DMS153 treated with DMSO at 0.1 percent for 48 hours (cell line): ENCODE data around the gene SBNO2.

Source experiments
- DNase-seq: peaks from one replicate; lab custom pipeline; 2025; ENCODE audit not compliant: unreplicated experiment; lab: John Stamatoyannopoulos, UW

The SBNO2 gene

DNA sequence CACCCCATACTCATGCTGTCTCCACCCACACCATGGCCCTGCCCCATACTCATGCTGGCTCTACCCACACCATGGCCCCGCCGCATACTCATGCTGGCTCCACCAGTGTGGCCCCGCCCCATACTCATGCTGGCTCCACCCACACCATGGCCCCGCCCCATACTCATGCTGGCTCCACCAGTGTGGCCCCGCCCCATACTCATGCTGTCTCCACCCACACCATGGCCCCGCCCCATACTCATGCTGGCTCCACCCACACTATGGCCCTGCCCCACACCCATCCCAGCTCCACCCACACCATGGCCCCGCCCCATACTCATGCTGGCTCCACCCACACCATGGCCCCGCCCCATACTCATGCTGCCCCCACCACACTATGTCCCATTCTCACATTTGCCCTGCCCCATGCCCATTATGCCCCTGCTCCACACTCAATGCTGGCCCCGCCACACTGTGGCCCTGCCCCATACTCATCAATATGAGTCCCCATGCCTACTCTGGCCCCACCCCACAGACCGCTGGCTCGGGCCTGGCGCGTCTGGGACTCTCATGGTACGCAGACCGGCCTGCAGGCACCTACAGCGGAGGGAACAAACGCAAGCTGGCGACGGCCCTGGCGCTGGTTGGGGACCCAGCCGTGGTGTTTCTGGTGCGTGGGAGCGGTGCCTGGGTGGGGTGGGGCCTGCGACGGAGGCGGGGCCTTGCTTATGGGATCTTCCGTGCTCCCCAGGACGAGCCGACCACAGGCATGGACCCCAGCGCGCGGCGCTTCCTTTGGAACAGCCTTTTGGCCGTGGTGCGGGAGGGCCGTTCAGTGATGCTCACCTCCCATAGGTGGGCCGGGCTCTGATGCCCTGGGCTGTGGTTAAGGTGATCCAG, 110.8 kb downstream of the SBNO2 start:
- DNase-seq: no peak

DNA sequence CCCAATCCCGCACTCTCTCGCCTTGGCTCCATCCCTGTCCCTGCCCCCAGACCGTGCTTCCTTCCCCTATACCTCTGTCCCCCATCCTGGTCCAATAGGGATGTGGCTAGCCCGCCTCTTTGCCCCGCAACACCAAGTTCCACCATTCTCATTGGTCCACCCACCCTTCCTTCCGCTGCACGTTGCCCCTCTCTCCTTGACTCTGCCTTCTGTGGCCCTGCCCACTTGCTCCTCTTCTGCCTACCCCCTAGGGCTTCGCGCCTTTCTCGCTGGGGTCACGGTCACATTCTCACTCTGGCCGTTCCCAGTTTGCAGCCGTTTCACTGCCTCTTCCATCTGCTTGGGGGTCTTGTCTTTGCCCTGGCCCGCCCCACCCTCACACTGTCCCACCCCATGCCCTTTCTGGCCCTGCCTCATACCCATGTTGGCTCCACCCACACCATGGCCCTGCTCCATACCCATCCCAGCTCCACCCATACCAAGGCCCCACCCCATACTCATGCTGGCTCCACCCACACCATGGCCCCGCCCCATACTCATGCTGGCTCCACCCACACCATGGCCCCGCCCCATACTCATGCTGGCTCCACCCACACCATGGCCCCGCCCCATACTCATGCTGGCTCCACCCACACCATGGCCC, 111.6 kb downstream of the SBNO2 start:
- DNase-seq: no peak

DNA sequence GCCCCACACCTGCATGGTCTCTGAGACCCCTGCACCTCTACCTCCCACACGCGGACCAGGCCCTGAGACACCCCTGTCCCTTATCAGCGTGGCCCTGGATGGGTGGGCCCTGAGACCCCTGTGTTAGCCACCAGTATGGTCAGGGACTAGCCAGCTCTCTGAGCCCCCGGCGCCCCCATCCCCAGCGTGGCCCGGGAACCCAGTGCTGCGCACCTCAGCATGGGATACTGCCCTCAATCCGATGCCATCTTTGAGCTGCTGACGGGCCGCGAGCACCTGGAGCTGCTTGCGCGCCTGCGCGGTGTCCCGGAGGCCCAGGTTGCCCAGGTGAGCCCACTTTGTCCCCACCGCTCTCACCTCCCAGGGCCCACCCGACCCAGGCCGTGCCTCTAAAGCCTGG, 112.1 kb downstream of the SBNO2 start:
- DNase-seq: no peak

DNA sequence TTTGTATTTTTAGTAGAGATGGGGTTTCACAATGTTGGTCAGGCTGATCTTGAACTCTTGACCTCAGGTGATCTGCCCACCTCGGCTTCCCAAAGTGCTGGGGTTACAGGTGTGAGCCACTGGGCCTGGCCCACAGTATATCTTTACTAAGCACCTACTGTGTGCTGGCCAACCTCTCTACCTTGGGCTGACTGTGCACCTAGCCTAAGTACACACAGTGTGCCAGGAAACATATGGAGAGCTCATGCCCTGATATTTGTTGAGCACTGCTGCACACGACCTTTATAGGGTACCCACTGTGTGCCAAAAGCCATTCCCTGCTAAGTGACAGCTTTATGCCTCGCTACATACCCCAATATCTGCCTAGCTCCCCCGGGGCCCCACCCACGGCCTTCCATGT, 113.4 kb downstream of the SBNO2 start:
- DNase-seq: no peak

DNA sequence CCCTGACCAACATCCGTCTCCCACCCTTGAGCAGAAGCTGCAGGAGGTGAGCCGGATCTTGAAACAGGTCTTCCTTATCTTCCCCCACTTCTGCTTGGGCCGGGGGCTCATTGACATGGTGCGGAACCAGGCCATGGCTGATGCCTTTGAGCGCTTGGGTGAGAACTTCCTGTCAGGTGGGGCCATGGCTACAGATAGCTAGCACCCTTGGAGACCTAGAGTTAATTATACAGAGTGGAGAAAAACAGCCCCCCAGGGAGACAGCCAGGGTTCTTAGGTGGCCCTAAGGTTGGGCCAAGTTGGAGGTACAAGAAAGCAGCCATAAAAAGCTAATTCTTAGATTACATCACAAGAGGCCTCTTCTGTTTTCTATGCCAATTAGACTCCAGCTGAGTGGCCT, 116.0 kb downstream of the SBNO2 start:
- no peak for DNase-seq
